A673 (cell line): Measurements from ENCODE around the gene SLC25A11.

Source experiments
- EZH2 ChIP-seq: fragments of 200-600 bp; sonication (generic); IDR thresholded peaks from 2 replicates; pipeline ENCODE4 v1.6.1; 2017; ENCODE audit warnings: borderline replicate concordance, low read depth, mild to moderate bottlenecking, mixed read lengths, antibody characterized with exemption, low read length; ENCODE audit not compliant: poor library complexity, severe bottlenecking
- TF ChIP-seq, protein P1 (sequence below): fragments of 300-800, 200-600 bp; sonication (generic); conservative IDR thresholded peaks from 2 replicates; pipeline ENCODE4 v1.5.1; 2017; ENCODE audit warnings: low read depth, mild to moderate bottlenecking, antibody characterized with exemption, low read length, moderate library complexity, mixed read lengths

DNA sequence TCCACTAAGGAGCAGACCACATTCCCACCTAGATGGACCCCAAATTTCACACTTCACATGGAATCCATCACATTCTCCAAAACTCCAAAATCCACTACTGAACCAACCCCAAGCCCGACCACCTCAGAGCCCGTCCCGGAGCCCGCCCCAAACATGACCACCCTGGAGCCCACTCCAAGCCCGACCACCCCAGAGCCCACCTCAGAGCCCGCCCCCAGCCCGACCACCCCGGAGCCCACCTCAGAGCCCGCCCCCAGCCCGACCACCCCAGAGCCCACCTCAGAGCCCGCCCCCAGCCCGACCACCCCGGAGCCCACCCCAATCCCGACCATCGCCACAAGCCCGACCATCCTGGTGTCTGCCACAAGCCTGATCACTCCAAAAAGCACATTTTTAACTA is 6.2 kb downstream of the SLC25A11 start:
- TF ChIP-seq, protein P1, sequence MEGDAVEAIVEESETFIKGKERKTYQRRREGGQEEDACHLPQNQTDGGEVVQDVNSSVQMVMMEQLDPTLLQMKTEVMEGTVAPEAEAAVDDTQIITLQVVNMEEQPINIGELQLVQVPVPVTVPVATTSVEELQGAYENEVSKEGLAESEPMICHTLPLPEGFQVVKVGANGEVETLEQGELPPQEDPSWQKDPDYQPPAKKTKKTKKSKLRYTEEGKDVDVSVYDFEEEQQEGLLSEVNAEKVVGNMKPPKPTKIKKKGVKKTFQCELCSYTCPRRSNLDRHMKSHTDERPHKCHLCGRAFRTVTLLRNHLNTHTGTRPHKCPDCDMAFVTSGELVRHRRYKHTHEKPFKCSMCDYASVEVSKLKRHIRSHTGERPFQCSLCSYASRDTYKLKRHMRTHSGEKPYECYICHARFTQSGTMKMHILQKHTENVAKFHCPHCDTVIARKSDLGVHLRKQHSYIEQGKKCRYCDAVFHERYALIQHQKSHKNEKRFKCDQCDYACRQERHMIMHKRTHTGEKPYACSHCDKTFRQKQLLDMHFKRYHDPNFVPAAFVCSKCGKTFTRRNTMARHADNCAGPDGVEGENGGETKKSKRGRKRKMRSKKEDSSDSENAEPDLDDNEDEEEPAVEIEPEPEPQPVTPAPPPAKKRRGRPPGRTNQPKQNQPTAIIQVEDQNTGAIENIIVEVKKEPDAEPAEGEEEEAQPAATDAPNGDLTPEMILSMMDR = no peak
- no peak for TF ChIP-seq EZH2
